Hepatocyte (in vitro differentiated cells): ENCODE measurements around the gene C15orf62. TPM values are rescaled to one million over a fixed set of nuclear protein-coding genes. Genes with fewer than 3 reads are reported as not detected.
A peak's percentile ranks its signal among the peaks of the same experiment; 100 is the strongest.

Experiments
- DNase-seq: peaks from one replicate; pipeline ENCODE4 v3.0.0-alpha.2; 2016; ENCODE audit warnings: low spot score
- H2AFZ ChIP-seq: fragments of 200-600 bp; sonication (generic); 2 replicates; pipeline ENCODE4 v1.6.0; 2016; ENCODE audit warnings: antibody characterized with exemption, mild to moderate bottlenecking
- H3K27ac ChIP-seq: fragments of 200-600 bp; sonication (generic); 2 replicates; pipeline ENCODE4 v1.5.1; 2016; ENCODE audit warnings: mild to moderate bottlenecking
- H3K27me3 ChIP-seq: fragments of 200-600 bp; sonication (generic); 2 replicates; pipeline ENCODE4 v1.6.1; 2016
- H3K36me3 ChIP-seq: fragments of 200-600 bp; sonication (generic); replicated peaks from 2 replicates; pipeline ENCODE4 v1.5.1; 2016; ENCODE audit warnings: low read depth; ENCODE audit not compliant: insufficient read depth
- H3K4me1 ChIP-seq: fragments of 200-600 bp; sonication (generic); 2 replicates; pipeline ENCODE4 v1.5.1; 2016; ENCODE audit warnings: mild to moderate bottlenecking, moderate library complexity; ENCODE audit not compliant: insufficient read depth
- H3K4me2 ChIP-seq: fragments of 200-600 bp; sonication (generic); 2 replicates; pipeline ENCODE4 v1.6.0; 2016
- H3K4me3 ChIP-seq: fragments of 200-600 bp; sonication (generic); 2 replicates; pipeline ENCODE4 v1.5.1; 2016; ENCODE audit warnings: mild to moderate bottlenecking
- H3K79me2 ChIP-seq: fragments of 200-600 bp; sonication (generic); 2 replicates; pipeline ENCODE4 v1.6.0; 2017; ENCODE audit warnings: mild to moderate bottlenecking
- H3K9me2 ChIP-seq: fragments of 200-600 bp; sonication (generic); replicated peaks from 2 replicates; pipeline ENCODE4 v1.6.0; 2017; ENCODE audit warnings: mild to moderate bottlenecking; ENCODE audit not compliant: insufficient read depth
- H3K9me3 ChIP-seq: fragments of 200-600 bp; sonication (generic); 2 replicates; pipeline ENCODE4 v1.5.1; 2016; ENCODE audit warnings: low read depth, mild to moderate bottlenecking
- H4K20me1 ChIP-seq: fragments of 200-600 bp; sonication (generic); 2 replicates; pipeline ENCODE4 v1.6.0; 2016; ENCODE audit warnings: mild to moderate bottlenecking; ENCODE audit not compliant: insufficient read depth, poor library complexity, severe bottlenecking
- EZH2 ChIP-seq: fragments of 200-600 bp; sonication (generic); IDR thresholded peaks from 2 replicates; pipeline ENCODE4 v1.6.1; 2016; ENCODE audit warnings: antibody characterized with exemption, mild to moderate bottlenecking, borderline replicate concordance
- EZH2phosphoT487 ChIP-seq: fragments of 200-600 bp; sonication (generic); IDR thresholded peaks from one replicate; pipeline ENCODE4 v1.6.1; 2018; ENCODE audit warnings: antibody characterized with exemption, mild to moderate bottlenecking, low read depth, moderate library complexity; ENCODE audit not compliant: unreplicated experiment, severe bottlenecking
- WGBS: methylation state at CpG from one replicate; pipeline ENCODE4 v1.1.6; 2016; ENCODE audit warnings: low lambda C conversion rate; ENCODE audit errors: missing lambda C conversion rate; 5-methylcytosine and 5-hydroxymethylcytosine counted together
- polyA plus RNA-seq: library from polyadenylated mRNA; unstranded; fragments of >200 nt; fragmentation: Nextera tagmentation; extraction: Ambion mirVana; gene quantifications from 2 replicates; pipeline ENCODE4 v1.2.1, GENCODE V29; 2016
- total RNA-seq: library from RNA; depleted of rRNA; stranded (reverse); fragments of >200 nt; gene quantifications from 2 replicates; pipeline ENCODE4 v1.2.3, GENCODE V29; 2014
- TF ChIP-seq, protein P1 (sequence below): fragments of 200-600 bp; sonication (generic); IDR thresholded peaks from 2 replicates; pipeline ENCODE4 v1.5.1; 2016; ENCODE audit warnings: antibody characterized with exemption, mild to moderate bottlenecking; ENCODE audit not compliant: poor library complexity

The C15orf62 gene
- total and polyA plus RNA-seq, 2 experiments from 2014 or later: 0.43 to 0.97 TPM

DNA sequence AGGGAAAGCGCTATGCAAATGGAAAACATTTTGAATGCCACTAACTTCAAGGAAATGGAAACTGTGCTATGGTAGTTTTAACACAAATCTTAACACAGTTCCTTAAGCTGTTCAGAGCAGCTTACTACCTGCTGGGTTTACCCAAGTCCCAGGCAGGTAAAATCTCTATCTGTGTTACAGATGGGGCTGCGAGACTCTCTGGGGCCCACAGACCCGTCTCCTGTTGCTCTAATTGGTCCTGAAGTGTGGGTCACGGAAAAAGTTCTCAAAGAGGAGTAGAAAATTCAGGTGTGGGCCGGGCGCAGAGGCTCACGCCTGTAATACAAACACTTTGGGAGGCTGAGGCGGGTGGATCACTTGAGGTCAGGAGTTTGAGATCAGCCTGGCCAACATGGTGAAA lies 20.2 kb downstream of the C15orf62 start:
- Histone ChIP-seq H3K27ac (no peak overlapping the region), H3K4me3 (no peak overlapping the region), H3K9me2 (no peaks in the 10 kb centered on the region), H4K20me1 (no peaks in the 10 kb centered on the region), H2AFZ (no peak overlapping the region), H3K79me2 (peaks cover 48% of the 10 kb centered on the region), H3K4me1 (peaks cover 22% of the 10 kb centered on the region), H3K27me3 (no peaks in the 10 kb centered on the region), H3K9me3 (no peaks in the 10 kb centered on the region), H3K4me2 (no peak overlapping the region), H3K36me3 (no peaks in the 10 kb centered on the region)
- no peak for DNase-seq
- TF ChIP-seq EZH2 (no peak), EZH2phosphoT487 (no peak)
- TF ChIP-seq, protein P1, sequence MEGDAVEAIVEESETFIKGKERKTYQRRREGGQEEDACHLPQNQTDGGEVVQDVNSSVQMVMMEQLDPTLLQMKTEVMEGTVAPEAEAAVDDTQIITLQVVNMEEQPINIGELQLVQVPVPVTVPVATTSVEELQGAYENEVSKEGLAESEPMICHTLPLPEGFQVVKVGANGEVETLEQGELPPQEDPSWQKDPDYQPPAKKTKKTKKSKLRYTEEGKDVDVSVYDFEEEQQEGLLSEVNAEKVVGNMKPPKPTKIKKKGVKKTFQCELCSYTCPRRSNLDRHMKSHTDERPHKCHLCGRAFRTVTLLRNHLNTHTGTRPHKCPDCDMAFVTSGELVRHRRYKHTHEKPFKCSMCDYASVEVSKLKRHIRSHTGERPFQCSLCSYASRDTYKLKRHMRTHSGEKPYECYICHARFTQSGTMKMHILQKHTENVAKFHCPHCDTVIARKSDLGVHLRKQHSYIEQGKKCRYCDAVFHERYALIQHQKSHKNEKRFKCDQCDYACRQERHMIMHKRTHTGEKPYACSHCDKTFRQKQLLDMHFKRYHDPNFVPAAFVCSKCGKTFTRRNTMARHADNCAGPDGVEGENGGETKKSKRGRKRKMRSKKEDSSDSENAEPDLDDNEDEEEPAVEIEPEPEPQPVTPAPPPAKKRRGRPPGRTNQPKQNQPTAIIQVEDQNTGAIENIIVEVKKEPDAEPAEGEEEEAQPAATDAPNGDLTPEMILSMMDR: no peak
- WGBS: 94% methylated on average over 8 of the region's 8 CpGs

DNA sequence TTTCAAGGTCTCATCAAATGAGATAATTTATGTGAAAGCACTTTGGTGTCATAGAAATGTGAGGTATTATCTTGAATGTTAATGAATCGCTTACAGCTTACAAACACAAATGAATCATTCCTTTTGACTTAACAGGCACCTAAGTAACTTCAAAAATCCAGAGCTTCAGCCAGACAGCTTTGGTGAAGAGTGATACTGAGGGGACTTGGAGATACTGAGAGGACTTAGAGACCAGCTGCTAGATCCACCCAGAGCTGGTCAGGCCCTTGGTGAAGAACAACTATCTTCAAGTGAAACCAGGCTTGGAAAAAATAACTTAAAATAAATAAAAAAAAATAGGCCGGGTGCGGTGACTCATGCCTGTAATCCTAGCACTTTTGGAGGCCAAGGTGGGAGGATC lies 20.9 kb downstream of the C15orf62 start:
- H3K79me2 ChIP-seq: peaks cover 47% of the 10 kb centered on the region
- 79% methylated on average over 3 of the region's 3 CpGs for WGBS
- no peaks in the 10 kb centered on the region for H3K36me3 ChIP-seq
- H3K4me1 ChIP-seq: peaks cover 22% of the 10 kb centered on the region
- H4K20me1 ChIP-seq: no peaks in the 10 kb centered on the region
- no peak overlapping the region for H3K4me2 ChIP-seq
- H3K27ac ChIP-seq: peak overlapping the region; percentile 2
- H2AFZ ChIP-seq: no peak overlapping the region
- DNase-seq: no peak
- TF ChIP-seq EZH2: no peak
- no peaks in the 10 kb centered on the region for H3K27me3 ChIP-seq
- H3K4me3 ChIP-seq: no peak overlapping the region
- H3K9me3 ChIP-seq: no peaks in the 10 kb centered on the region
- no peaks in the 10 kb centered on the region for H3K9me2 ChIP-seq

DNA sequence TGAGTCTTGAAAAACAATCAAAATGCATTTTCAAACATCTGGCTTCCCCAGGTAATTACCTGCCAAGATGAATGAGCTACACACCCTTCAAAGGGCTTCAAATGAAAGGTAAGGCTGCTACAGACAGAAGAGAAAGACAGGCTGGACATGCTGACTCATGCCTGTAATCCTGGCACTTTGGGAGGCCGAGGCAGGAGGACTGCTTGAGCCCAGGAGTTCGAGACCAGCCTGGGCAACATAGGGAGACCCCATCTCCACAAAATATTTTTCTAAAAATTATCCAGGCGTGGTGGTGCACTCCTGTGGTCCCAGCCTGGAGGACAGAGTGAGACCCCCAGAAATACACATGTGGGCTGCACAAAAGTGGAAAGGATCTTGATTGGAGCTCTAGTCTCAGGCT lies 22.6 kb downstream of the C15orf62 start:
- Histone ChIP-seq H4K20me1 (no peaks in the 10 kb centered on the region), H3K27ac (no peak overlapping the region), H3K79me2 (peaks cover 56% of the 10 kb centered on the region), H3K9me3 (no peaks in the 10 kb centered on the region), H2AFZ (no peak overlapping the region), H3K27me3 (no peaks in the 10 kb centered on the region), H3K4me3 (no peak overlapping the region), H3K9me2 (no peaks in the 10 kb centered on the region), H3K4me1 (peaks cover 14% of the 10 kb centered on the region), H3K36me3 (no peaks in the 10 kb centered on the region), H3K4me2 (no peak overlapping the region)
- DNase-seq: no peak
- WGBS: 94% methylated on average over 3 of the region's 3 CpGs
- TF ChIP-seq, protein P1: no peak
- TF ChIP-seq EZH2: no peak
- no peak for TF ChIP-seq EZH2phosphoT487

DNA sequence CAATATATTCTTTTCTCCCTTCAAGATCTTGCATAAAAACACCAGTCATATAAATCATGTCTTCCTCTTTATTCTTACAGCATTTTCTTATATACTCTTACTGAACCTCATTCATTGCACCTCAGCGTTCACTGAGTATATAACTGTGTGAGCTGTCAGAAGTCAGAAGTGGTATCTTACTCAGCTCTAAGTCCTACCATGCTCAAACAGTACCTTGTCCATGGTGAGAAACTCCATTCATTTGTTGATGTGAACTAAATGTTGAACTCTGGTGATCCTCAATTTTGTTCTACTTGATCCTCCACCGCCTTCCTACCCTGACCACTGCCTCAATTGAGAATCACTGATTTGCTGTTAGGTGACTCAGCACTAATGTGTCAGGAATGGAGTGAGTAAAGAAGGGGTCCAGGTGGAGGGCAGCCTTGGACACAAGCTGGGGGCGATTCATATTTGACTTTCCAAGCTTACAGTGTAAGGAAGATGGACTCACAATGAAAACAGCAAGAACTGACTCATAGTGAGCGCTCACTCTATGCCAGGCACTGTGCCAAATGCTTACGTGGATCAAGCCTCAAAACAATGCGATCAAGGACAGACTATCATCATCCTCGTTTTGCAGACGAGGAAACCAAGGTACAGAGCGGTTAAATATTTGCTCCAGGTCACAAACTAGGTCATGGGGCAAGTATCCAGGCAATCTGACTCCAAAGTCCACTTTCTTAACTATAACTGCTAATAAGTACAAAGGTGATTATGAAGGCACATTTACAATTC lies 23.6 kb downstream of the C15orf62 start:
- no peaks in the 10 kb centered on the region for H3K36me3 ChIP-seq
- no peaks in the 10 kb centered on the region for H3K27me3 ChIP-seq
- no peak overlapping the region for H3K4me3 ChIP-seq
- no peaks in the 10 kb centered on the region for H4K20me1 ChIP-seq
- peaks cover 65% of the 10 kb centered on the region for H3K79me2 ChIP-seq
- H3K9me3 ChIP-seq: no peaks in the 10 kb centered on the region
- no peaks in the 10 kb centered on the region for H3K9me2 ChIP-seq
- no peak for TF ChIP-seq EZH2phosphoT487
- TF ChIP-seq, protein P1: no peak
- no peak for TF ChIP-seq EZH2
- no peak overlapping the region for H3K4me2 ChIP-seq
- H2AFZ ChIP-seq: no peak overlapping the region
- peak; percentile 63 for DNase-seq
- H3K27ac ChIP-seq: peak overlapping the region; percentile 85
- WGBS: 68% methylated on average over 9 of the region's 9 CpGs
- H3K4me1 ChIP-seq: peaks cover 6% of the 10 kb centered on the region
